ENCODE measurements around the gene FYCO1. TPM values are rescaled to one million over a fixed set of nuclear protein-coding genes. Genes with fewer than 3 reads are reported as not detected.

FYCO1 gene
- total RNA-seq, 2 donors from 2014 or later = 15.5 to 26.2 TPM

GRCh38 chr3:45884368-45885201 is 111.0 kb downstream of the FYCO1 start:
- Mint-ChIP-seq H3K9me3 (no peaks in the 10 kb centered on the region), H3K4me1 (peaks cover 21% of the 10 kb centered on the region), H3K4me3 (peak overlapping the region; percentile 16), H3K27me3 (peaks cover 13% of the 10 kb centered on the region), H3K36me3 (ENCODE audit: low read depth) (no peaks in the 10 kb centered on the region), H3K27ac (no peak overlapping the region)
- ATAC-seq (replicated peaks) = peak; percentile 79

GRCh38 chr3:45881078-45882022 is 114.3 kb downstream of the FYCO1 start:
- ATAC-seq (replicated peaks) = peak; percentile 80
- no peak overlapping the region for H3K4me3 Mint-ChIP-seq
- no peaks in the 10 kb centered on the region for H3K36me3 Mint-ChIP-seq (ENCODE audit: low read depth)
- H3K4me1 Mint-ChIP-seq = peaks cover 21% of the 10 kb centered on the region
- H3K27ac Mint-ChIP-seq = no peak overlapping the region
- H3K27me3 Mint-ChIP-seq = peaks cover 13% of the 10 kb centered on the region
- H3K9me3 Mint-ChIP-seq = no peaks in the 10 kb centered on the region

- no peak for ATAC-seq (replicated peaks)
- no peaks in the 10 kb centered on the region for H3K36me3 Mint-ChIP-seq (ENCODE audit: low read depth)
- H3K4me3 Mint-ChIP-seq = no peak overlapping the region
- no peaks in the 10 kb centered on the region for H3K9me3 Mint-ChIP-seq
- H3K27ac Mint-ChIP-seq = no peak overlapping the region
- peaks cover 13% of the 10 kb centered on the region for H3K27me3 Mint-ChIP-seq
- peaks cover 21% of the 10 kb centered on the region for H3K4me1 Mint-ChIP-seq
Observed at GRCh38 chr3:45880725-45881077, 114.9 kb downstream of the FYCO1 start.

GRCh38 chr3:45878124-45878523 is 117.5 kb downstream of the FYCO1 start:
- ATAC-seq (replicated peaks) = no peak
- Mint-ChIP-seq H3K27ac (no peak overlapping the region), H3K4me3 (no peak overlapping the region), H3K36me3 (ENCODE audit: low read depth) (no peaks in the 10 kb centered on the region), H3K4me1 (peaks cover 11% of the 10 kb centered on the region), H3K9me3 (peaks cover 5% of the 10 kb centered on the region), H3K27me3 (peaks cover 5% of the 10 kb centered on the region)

- Mint-ChIP-seq H3K9me3 (peaks cover 5% of the 10 kb centered on the region), H3K4me3 (no peak overlapping the region), H3K27ac (no peak overlapping the region), H3K4me1 (peaks cover 11% of the 10 kb centered on the region), H3K27me3 (peaks cover 12% of the 10 kb centered on the region), H3K36me3 (ENCODE audit: low read depth) (no peaks in the 10 kb centered on the region)
- ATAC-seq (replicated peaks) = no peak
Observed at GRCh38 chr3:45874677-45875346, 120.8 kb downstream of the FYCO1 start.

- Mint-ChIP-seq H3K4me3 (no peak overlapping the region), H3K4me1 (peaks cover 15% of the 10 kb centered on the region), H3K27me3 (peaks cover 17% of the 10 kb centered on the region)
Observed at GRCh38 chr3:45873638-45874037, 122.0 kb downstream of the FYCO1 start.

GRCh38 chr3:45873036-45873435 is 122.6 kb downstream of the FYCO1 start:
- Mint-ChIP-seq H3K27ac (no peak overlapping the region), H3K27me3 (peaks cover 17% of the 10 kb centered on the region), H3K36me3 (ENCODE audit: low read depth) (no peaks in the 10 kb centered on the region), H3K9me3 (peaks cover 5% of the 10 kb centered on the region), H3K4me1 (peaks cover 16% of the 10 kb centered on the region), H3K4me3 (no peak overlapping the region)
- ATAC-seq (replicated peaks) = no peak

More at GRCh38 chr3:45873638-45874037, 122.0 kb downstream of the FYCO1 start:
- Mint-ChIP-seq H3K27ac (no peak overlapping the region), H3K9me3 (peaks cover 5% of the 10 kb centered on the region), H3K36me3 (ENCODE audit: low read depth) (no peaks in the 10 kb centered on the region)
- ATAC-seq (replicated peaks) = no peak

GRCh38 chr3:45872569-45872968 is 123.1 kb downstream of the FYCO1 start:
- H3K27ac Mint-ChIP-seq = no peak overlapping the region
- no peak for ATAC-seq (replicated peaks)
- no peak overlapping the region for H3K4me3 Mint-ChIP-seq
- H3K27me3 Mint-ChIP-seq = peaks cover 17% of the 10 kb centered on the region
- no peaks in the 10 kb centered on the region for H3K36me3 Mint-ChIP-seq (ENCODE audit: low read depth)
- peaks cover 16% of the 10 kb centered on the region for H3K4me1 Mint-ChIP-seq
- peaks cover 5% of the 10 kb centered on the region for H3K9me3 Mint-ChIP-seq

- ATAC-seq (replicated peaks) = no peak
- H3K9me3 Mint-ChIP-seq = peaks cover 5% of the 10 kb centered on the region
- H3K27ac Mint-ChIP-seq = no peak overlapping the region
- H3K4me1 Mint-ChIP-seq = peaks cover 16% of the 10 kb centered on the region
- H3K4me3 Mint-ChIP-seq = no peak overlapping the region
- H3K36me3 Mint-ChIP-seq (ENCODE audit: low read depth) = no peaks in the 10 kb centered on the region
- H3K27me3 Mint-ChIP-seq = peaks cover 22% of the 10 kb centered on the region
Observed at GRCh38 chr3:45871780-45872179, 123.8 kb downstream of the FYCO1 start.

- ATAC-seq (replicated peaks) = peak; percentile 93
- no peak overlapping the region for H3K27ac Mint-ChIP-seq
- H3K9me3 Mint-ChIP-seq = peaks cover 5% of the 10 kb centered on the region
- H3K36me3 Mint-ChIP-seq (ENCODE audit: low read depth) = no peaks in the 10 kb centered on the region
- H3K27me3 Mint-ChIP-seq = peaks cover 37% of the 10 kb centered on the region
- H3K4me3 Mint-ChIP-seq = peak overlapping the region; percentile 7
- H3K4me1 Mint-ChIP-seq = peaks cover 19% of the 10 kb centered on the region
Observed at GRCh38 chr3:45870099-45870498, 125.5 kb downstream of the FYCO1 start.

GRCh38 chr3:45869638-45870037 is 126.0 kb downstream of the FYCO1 start:
- H3K27me3 Mint-ChIP-seq = peaks cover 41% of the 10 kb centered on the region
- H3K36me3 Mint-ChIP-seq (ENCODE audit: low read depth) = no peaks in the 10 kb centered on the region
- H3K4me1 Mint-ChIP-seq = peaks cover 23% of the 10 kb centered on the region
- peaks cover 5% of the 10 kb centered on the region for H3K9me3 Mint-ChIP-seq
- H3K27ac Mint-ChIP-seq = no peak overlapping the region
- ATAC-seq (replicated peaks) = no peak
- no peak overlapping the region for H3K4me3 Mint-ChIP-seq

GRCh38 chr3:45868650-45869049 is 127.0 kb downstream of the FYCO1 start:
- Mint-ChIP-seq H3K36me3 (ENCODE audit: low read depth) (no peaks in the 10 kb centered on the region), H3K27me3 (peaks cover 38% of the 10 kb centered on the region), H3K4me1 (peaks cover 24% of the 10 kb centered on the region), H3K4me3 (no peak overlapping the region), H3K9me3 (peaks cover 2% of the 10 kb centered on the region), H3K27ac (no peak overlapping the region)
- no peak for ATAC-seq (replicated peaks)

- no peaks in the 10 kb centered on the region for H3K36me3 Mint-ChIP-seq (ENCODE audit: low read depth)
- H3K9me3 Mint-ChIP-seq = peaks cover 5% of the 10 kb centered on the region
- ATAC-seq (replicated peaks) = no peak
- no peak overlapping the region for H3K4me3 Mint-ChIP-seq
- peaks cover 42% of the 10 kb centered on the region for H3K27me3 Mint-ChIP-seq
- H3K4me1 Mint-ChIP-seq = peaks cover 24% of the 10 kb centered on the region
- no peak overlapping the region for H3K27ac Mint-ChIP-seq
Observed at GRCh38 chr3:45868213-45868612, 127.4 kb downstream of the FYCO1 start.

Data from activated T-helper 17 cell treated with anti-CD3 and anti-CD28 coated beads, Interleukin-2, amount 50 U/mL, for 72 hours (primary cell).